GM18907 (cell line): ENCODE measurements around the gene BRINP1.

Experiments
- ATAC-seq: cut with Tn5 transposase; IDR thresholded peaks from one replicate; pipeline ENCODE4 v1.9.1; 2021; ENCODE audit warnings: mild to moderate bottlenecking, moderate library complexity; ENCODE audit not compliant: unreplicated experiment

Gene BRINP1

GRCh38 chr9:119148855-119149254 is 220.4 kb downstream of the BRINP1 start:
- no peak for ATAC-seq

GRCh38 chr9:119137479-119137878 is 231.8 kb downstream of the BRINP1 start:
- ATAC-seq = no peak

DNA sequence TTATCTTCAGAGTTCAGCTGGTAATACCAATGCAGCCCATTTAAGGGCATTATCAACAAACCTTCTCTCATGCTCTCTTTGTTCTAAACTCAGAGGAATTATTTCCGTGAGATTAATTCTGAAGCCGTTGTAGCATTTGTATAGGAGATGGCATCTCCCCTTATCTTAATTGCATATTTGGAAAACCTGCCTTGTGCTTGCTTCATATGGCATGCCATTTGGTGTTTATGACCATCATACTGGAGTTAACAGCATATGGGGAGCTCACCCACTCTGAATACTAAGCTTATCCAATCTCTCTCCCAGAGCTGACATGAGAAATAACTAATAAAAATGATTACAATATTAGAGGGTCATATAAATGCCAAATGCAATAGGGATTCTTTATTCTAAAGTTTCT is 243.2 kb downstream of the BRINP1 start:
- ATAC-seq = no peak

DNA sequence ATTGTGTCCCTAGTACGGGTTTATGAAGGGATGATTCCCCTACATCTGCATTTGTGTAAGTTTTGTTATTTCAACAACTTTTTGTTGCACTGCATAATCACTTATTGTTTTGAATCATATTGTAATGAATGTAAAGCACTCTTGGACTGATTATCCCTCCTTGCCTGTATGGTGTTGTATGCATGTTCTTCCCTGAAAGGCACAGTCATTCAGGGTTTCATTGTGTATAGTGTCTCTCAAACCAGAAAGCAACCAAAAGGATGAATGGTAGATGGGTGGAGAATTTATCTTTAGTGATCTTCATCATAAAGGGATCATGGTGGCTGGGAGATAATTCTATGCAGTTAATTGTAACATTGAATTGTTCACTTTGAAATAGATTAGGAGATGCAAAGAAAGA is 247.3 kb downstream of the BRINP1 start:
- no peak for ATAC-seq

DNA sequence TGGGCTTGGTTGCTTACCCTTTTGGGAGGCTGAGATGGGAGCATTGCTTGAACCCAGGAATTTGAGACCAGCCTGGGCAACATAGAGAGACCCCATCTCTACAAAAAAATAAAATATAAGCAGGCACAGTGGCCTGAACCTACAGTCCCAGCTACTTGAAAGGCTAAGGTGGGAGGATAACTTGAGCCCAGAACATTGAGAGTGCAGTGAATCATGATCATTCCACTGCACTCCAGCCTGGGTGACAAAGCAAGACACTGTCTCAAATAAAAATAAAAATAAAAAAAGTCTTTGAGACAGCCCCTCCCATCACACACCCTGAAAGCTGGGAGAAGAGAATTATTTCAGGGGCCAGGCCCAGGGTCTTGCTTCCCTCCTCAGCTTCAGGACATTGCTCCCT is 251.8 kb downstream of the BRINP1 start:
- ATAC-seq = no peak
